ENCODE measurements around the gene GABRR2. TPM values are rescaled to one million over a fixed set of nuclear protein-coding genes. Genes with fewer than 3 reads are reported as not detected.

GABRR2 gene
- total RNA-seq, 2 donors from 2014 or later = 0.14 to 0.40 TPM

DNA sequence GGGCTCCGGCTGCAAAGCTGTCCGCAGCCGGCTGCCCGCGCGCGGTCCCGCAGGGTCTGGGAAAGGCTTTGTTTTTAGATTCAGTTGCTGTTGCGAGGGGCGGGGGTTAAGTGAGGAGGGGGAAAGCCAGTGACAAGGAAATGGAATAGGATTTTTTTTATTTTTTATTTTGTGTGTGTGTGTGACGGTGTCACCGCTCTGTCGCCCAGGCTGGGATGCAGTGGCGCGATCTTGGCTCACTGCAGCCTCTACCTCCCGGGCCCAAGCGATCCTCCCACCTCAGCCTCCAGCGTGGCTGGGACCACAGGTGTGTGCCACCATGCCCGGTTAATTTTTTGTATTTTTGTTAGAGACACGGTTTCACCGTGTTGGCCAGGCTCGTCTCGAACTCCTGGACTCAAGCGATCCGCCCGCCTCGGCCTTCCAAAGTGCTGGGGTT is 38.0 kb upstream of the GABRR2 start:
- H3K4me1 ChIP-seq (replicated peaks) = no peaks in the 10 kb centered on the region
- H3K27me3 ChIP-seq (replicated peaks; ENCODE audit: insufficient read depth) = no peaks in the 10 kb centered on the region
- peak overlapping the region; percentile 96 to 98 for H3K27ac ChIP-seq
- peak overlapping the region; percentile 84 to 91 for H3K4me3 ChIP-seq
- DNase-seq (ENCODE audit: low spot score) = no peak
- no peaks in the 10 kb centered on the region for H3K36me3 ChIP-seq
- intact Hi-C loops (cut with DNase I) = loop anchor here (2.0 to 5.0 kb wide), 3 partner anchors 206 to 366 kb away; partner anchors contain the start of genes PM20D2 and PNRC1
- no peaks in the 10 kb centered on the region for H3K9me3 ChIP-seq
- 46% methylated on average over 27 of the region's 27 CpGs for WGBS
- TF ChIP-seq POLR2AphosphoS5 (IDR thresholded peaks at IDR 0.05) (no peak), POLR2A (IDR thresholded peaks at IDR 0.05) (no peak), CTCF (IDR thresholded peaks at IDR 0.05) (no peak)

- WGBS = under 1% methylated on average over 65 of the region's 102 CpGs
- Histone ChIP-seq H3K4me3 (peak within 1 kb of the TSS; percentile 84 to 91), H3K4me1 (replicated peaks) (no peaks in the 10 kb centered on the region), H3K27me3 (replicated peaks; ENCODE audit: insufficient read depth) (no peaks in the 10 kb centered on the region), H3K9me3 (no peaks in the 10 kb centered on the region), H3K36me3 (no peaks in the 10 kb centered on the region), H3K27ac (peak within 1 kb of the TSS; percentile 96 to 98)
- TF ChIP-seq POLR2AphosphoS5 (IDR thresholded peaks at IDR 0.05) (peak; percentile 48), CTCF (IDR thresholded peaks at IDR 0.05) (no peak), POLR2A (IDR thresholded peaks at IDR 0.05) (peak; percentile 93)
- DNase-seq (ENCODE audit: low spot score) = peak; percentile 88
- intact Hi-C loops (cut with DNase I) = loop anchor here (2.0 to 5.0 kb wide), 3 partner anchors 206 to 365 kb away; partner anchors contain the start of genes PM20D2 and PNRC1
Measured at GRCh38 chr6:89352278-89353117, 37.4 kb upstream of the GABRR2 start, which contains the start of gene UBE2J1. Gene UBE2J1 (minus strand): TSS chr6:89352722. CDS start chr6:89352569, 153 bp downstream.

- Histone ChIP-seq H3K27me3 (replicated peaks; ENCODE audit: insufficient read depth) (no peaks in the 10 kb centered on the region), H3K4me3 (peak overlapping the region; percentile 84 to 91), H3K9me3 (no peaks in the 10 kb centered on the region), H3K27ac (peak overlapping the region; percentile 96 to 98), H3K4me1 (replicated peaks) (no peaks in the 10 kb centered on the region), H3K36me3 (no peaks in the 10 kb centered on the region)
- WGBS = 0% methylated on average over 12 of the region's 12 CpGs
- TF ChIP-seq POLR2A (IDR thresholded peaks at IDR 0.05) = no peak
- no peak for TF ChIP-seq POLR2AphosphoS5 (IDR thresholded peaks at IDR 0.05)
- no peak for TF ChIP-seq CTCF (IDR thresholded peaks at IDR 0.05)
- no peak for DNase-seq (ENCODE audit: low spot score)
- intact Hi-C loops (cut with DNase I) = loop anchor here (2.0 to 5.0 kb wide), 3 partner anchors 205 to 364 kb away; partner anchors contain the start of genes PM20D2 and PNRC1
Measured at GRCh38 chr6:89351671-89352277, 36.7 kb upstream of the GABRR2 start.

- 61% methylated on average over 4 of the region's 4 CpGs for WGBS
- no peaks in the 10 kb centered on the region for H3K9me3 ChIP-seq
- H3K27me3 ChIP-seq (replicated peaks; ENCODE audit: insufficient read depth) = no peaks in the 10 kb centered on the region
- TF ChIP-seq POLR2AphosphoS5 (IDR thresholded peaks at IDR 0.05) (peak; percentile 14), POLR2A (IDR thresholded peaks at IDR 0.05) (no peak)
- no peak for DNase-seq (ENCODE audit: low spot score)
- H3K27ac ChIP-seq = peak overlapping the region; percentile 27 to 28
- no peaks in the 10 kb centered on the region for H3K4me1 ChIP-seq (replicated peaks)
- H3K4me3 ChIP-seq = peak overlapping the region in 1 of 2 donors; percentile 91
- no peaks in the 10 kb centered on the region for H3K36me3 ChIP-seq
- intact Hi-C loops (cut with DNase I) = loop anchor here (5.0 kb wide), 2 partner anchors 268 to 363 kb away; partner anchors contain the start of gene PNRC1
Measured at GRCh38 chr6:89350281-89350966, 35.3 kb upstream of the GABRR2 start.

DNA sequence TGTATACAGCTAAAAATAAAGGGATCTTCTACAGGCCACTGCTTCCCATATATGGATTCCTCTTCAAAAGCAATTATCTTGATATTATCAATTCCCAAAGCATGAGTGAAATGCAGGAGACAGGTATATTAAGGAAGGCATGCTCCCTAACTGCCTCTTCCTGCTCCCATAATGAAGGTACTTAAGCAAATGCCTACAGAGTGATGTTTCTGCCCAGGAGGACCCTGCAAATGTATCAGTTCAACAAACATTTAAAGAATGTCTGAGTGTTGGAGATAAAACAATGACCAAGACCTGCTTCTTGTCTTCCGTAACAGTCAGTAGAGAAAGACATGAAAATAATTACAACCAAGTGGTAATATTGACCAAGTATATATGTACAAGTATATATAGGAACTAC is 33.3 kb upstream of the GABRR2 start:
- TF ChIP-seq POLR2AphosphoS5 (IDR thresholded peaks at IDR 0.05) (no peak), POLR2A (IDR thresholded peaks at IDR 0.05) (no peak), CTCF (IDR thresholded peaks at IDR 0.05) (no peak)
- Histone ChIP-seq H3K27me3 (replicated peaks; ENCODE audit: insufficient read depth) (no peaks in the 10 kb centered on the region), H3K27ac (no peak overlapping the region), H3K4me3 (no peak overlapping the region), H3K36me3 (no peaks in the 10 kb centered on the region), H3K4me1 (replicated peaks) (no peaks in the 10 kb centered on the region), H3K9me3 (no peaks in the 10 kb centered on the region)
- 100% methylated on average over 1 of the region's 1 CpG for WGBS
- no peak for DNase-seq (ENCODE audit: low spot score)
- intact Hi-C loops (cut with DNase I) = no loop called here

Measured in prostate gland (tissue), 2 donors.